Calu3 (cell line): ENCODE results near the gene EHMT1. TPM values are rescaled to one million over a fixed set of nuclear protein-coding genes. Genes with fewer than 3 reads are reported as not detected.

ENCODE experiments used
- BruUV-seq: library from RNA; stranded (reverse); fragments of 400-500 nt; replicated peaks from 2 replicates; lab custom pipeline; 2021; lab: Mats Ljungman, UMichigan
- CTCF ChIA-PET: fragments of 300-600 bp; sonication (Branson Sonifier 250); formaldehyde crosslinking; loops from one replicate; lab custom pipeline; 2022; ENCODE audit warnings: antibody characterized with exemption; lab: Charles Lee
- DNase-seq: peaks from one replicate; pipeline ENCODE4 v3.0.0; 2022
- H3K27ac Mint-ChIP-seq: one replicate; pipeline ENCODE4 v1.8.0; 2022; ENCODE audit warnings: mixed read lengths; ENCODE audit not compliant: unreplicated experiment
- H3K27me3 Mint-ChIP-seq: one replicate; pipeline ENCODE4 v1.8.0; 2022; ENCODE audit warnings: mixed read lengths; ENCODE audit not compliant: unreplicated experiment
- H3K36me3 Mint-ChIP-seq: one replicate; pipeline ENCODE4 v1.8.0; 2022; ENCODE audit warnings: mild to moderate bottlenecking, moderate library complexity, mixed read lengths; ENCODE audit not compliant: insufficient read depth, unreplicated experiment
- H3K4me1 Mint-ChIP-seq: one replicate; pipeline ENCODE4 v1.8.0; 2022; ENCODE audit warnings: mild to moderate bottlenecking, low read depth, mixed read lengths; ENCODE audit not compliant: unreplicated experiment
- H3K4me3 Mint-ChIP-seq: one replicate; pipeline ENCODE4 v1.8.0; 2022; ENCODE audit warnings: mild to moderate bottlenecking, low read depth, moderate library complexity, mixed read lengths; ENCODE audit not compliant: unreplicated experiment
- H3K9me3 Mint-ChIP-seq: one replicate; pipeline ENCODE4 v1.8.0; 2022; ENCODE audit warnings: low read depth, mixed read lengths; ENCODE audit not compliant: unreplicated experiment
- CTCF ChIP-seq: fragments of 200-600 bp; IDR thresholded peaks from one replicate; pipeline ENCODE4 v1.8.0; 2022; ENCODE audit warnings: antibody characterized with exemption; ENCODE audit not compliant: unreplicated experiment
- intact Hi-C: fragments of 100-400 bp; cut with micrococcal nuclease; formaldehyde crosslinking; loops from one replicate; pipeline ENCODE4 v1.10.0; 2022; ENCODE audit not compliant: unreplicated experiment
- total RNA-seq: library from RNA; stranded (reverse); gene quantifications from 2 replicates; pipeline ENCODE4 v1.2.3, GENCODE V29; 2022

The EHMT1 gene
- total RNA-seq, 1 experiment from 2014 or later = 56.0 TPM

- no TSS peak for BruUV-seq
- intact Hi-C loops = no loop called here
- H3K36me3 Mint-ChIP-seq = peaks cover 14% of the 10 kb centered on the region
- TF ChIP-seq CTCF = no peak
- no peaks in the 10 kb centered on the region for H3K9me3 Mint-ChIP-seq
- H3K27me3 Mint-ChIP-seq = no peaks in the 10 kb centered on the region
- DNase-seq = no peak
- no peaks in the 10 kb centered on the region for H3K4me1 Mint-ChIP-seq
- H3K27ac Mint-ChIP-seq = no peak overlapping the region
- no peak overlapping the region for H3K4me3 Mint-ChIP-seq
- CTCF ChIA-PET = no interaction called here
Measured at GRCh38 chr9:137812356-137813023, 193.7 kb downstream of the EHMT1 start.

- TF ChIP-seq CTCF = no peak
- Mint-ChIP-seq H3K4me3 (no peak overlapping the region), H3K36me3 (peaks cover 17% of the 10 kb centered on the region), H3K27me3 (no peaks in the 10 kb centered on the region), H3K9me3 (no peaks in the 10 kb centered on the region), H3K27ac (no peak overlapping the region), H3K4me1 (no peaks in the 10 kb centered on the region)
- CTCF ChIA-PET = interaction anchor here (0.7 kb wide), 1 partner anchor 31 kb away, joined by 3 read pairs; no protein-coding TSS in a partner anchor
- intact Hi-C loops = no loop called here
- no peak for DNase-seq
- BruUV-seq = no TSS peak
Measured at GRCh38 chr9:137813167-137813566, 194.4 kb downstream of the EHMT1 start.

GRCh38 chr9:137813651-137814415 is 195.0 kb downstream of the EHMT1 start:
- Mint-ChIP-seq H3K4me3 (no peak overlapping the region), H3K4me1 (no peaks in the 10 kb centered on the region), H3K27me3 (no peaks in the 10 kb centered on the region), H3K27ac (no peak overlapping the region), H3K36me3 (peaks cover 20% of the 10 kb centered on the region), H3K9me3 (no peaks in the 10 kb centered on the region)
- no peak for TF ChIP-seq CTCF
- intact Hi-C loops = no loop called here
- DNase-seq = no peak
- BruUV-seq = no TSS peak
- CTCF ChIA-PET = interaction anchor here (0.7 kb wide), 1 partner anchor 32 kb away, joined by 3 read pairs; no protein-coding TSS in a partner anchor

GRCh38 chr9:137814436-137814835 is 195.6 kb downstream of the EHMT1 start:
- no TSS peak for BruUV-seq
- Mint-ChIP-seq H3K9me3 (no peaks in the 10 kb centered on the region), H3K4me3 (no peak overlapping the region), H3K4me1 (no peaks in the 10 kb centered on the region), H3K27me3 (no peaks in the 10 kb centered on the region), H3K27ac (no peak overlapping the region), H3K36me3 (peaks cover 20% of the 10 kb centered on the region)
- CTCF ChIA-PET = no interaction called here
- intact Hi-C loops = no loop called here
- no peak for TF ChIP-seq CTCF
- no peak for DNase-seq
